Activated CD4-positive, alpha-beta T cell treated with anti-CD3 and anti-CD28 coated beads for 4 hours (primary cell): Measurements from ENCODE around the gene KANSL1L.
A peak's percentile ranks its signal among the peaks of the same experiment; 100 is the strongest.

Source experiments
- DNase-seq, 2 donors: peaks; one replicate each; pipeline ENCODE4 v3.0.0-alpha.2; 2020

Gene KANSL1L

DNA sequence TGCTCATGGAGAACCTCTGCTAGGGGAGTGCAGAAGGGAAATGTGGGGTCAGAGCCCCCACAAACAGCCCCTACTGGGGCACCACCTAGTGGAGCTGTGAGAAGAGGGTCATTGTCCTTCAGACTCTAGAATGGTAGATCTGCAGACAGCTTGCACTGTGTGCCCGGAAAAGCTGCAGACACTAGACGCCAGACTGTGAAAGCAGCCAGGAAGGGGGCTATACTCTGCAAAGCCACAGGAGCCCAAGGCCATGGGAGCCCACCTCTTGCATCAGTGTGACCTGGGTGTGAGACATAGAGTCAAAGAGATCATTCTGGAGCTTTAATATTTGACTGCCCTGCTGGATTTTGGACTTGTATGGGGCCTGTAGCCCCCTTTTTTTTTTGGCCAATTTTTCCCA lies 107.9 kb downstream of the KANSL1L start:
- DNase-seq = no peak

DNA sequence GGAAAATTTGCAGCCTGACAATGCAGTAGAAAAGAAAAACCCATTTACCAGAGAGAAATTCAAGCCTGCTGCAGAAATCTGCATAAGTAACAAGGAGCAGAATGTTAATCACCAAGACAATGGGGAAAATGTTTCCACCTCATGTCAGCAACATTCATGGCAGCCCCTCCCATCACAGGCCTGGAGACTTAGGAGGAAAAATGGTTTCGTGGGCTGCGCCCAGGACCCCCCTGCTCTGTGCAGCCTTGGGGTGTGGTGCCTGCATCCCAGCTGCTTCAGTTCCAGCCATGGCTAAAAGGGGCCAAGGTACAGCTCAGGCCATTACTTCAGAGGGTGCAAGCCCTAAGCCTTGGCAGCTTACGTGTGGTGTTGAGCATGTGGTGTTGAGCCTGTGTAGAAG lies 115.4 kb downstream of the KANSL1L start:
- DNase-seq = no peak

DNA sequence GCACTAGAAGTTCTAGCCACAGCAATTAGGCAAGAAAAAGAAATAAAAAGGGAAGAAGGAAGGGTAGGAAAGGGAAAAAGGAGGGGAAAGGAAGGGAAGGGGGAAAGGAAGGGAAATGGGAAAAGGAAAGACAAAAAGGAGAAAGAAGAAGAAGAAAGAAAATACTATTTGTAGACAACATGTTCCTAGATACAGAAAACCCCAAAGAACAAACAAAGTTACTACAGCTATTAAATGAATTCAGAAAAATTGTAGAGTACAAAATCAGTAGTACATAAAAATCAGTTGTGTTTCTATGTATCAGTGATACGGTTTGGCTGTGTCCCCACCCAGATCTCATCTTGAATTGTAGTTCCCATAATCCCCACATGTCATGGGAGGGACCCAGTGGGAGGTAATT lies 116.5 kb downstream of the KANSL1L start:
- DNase-seq = no peak

DNA sequence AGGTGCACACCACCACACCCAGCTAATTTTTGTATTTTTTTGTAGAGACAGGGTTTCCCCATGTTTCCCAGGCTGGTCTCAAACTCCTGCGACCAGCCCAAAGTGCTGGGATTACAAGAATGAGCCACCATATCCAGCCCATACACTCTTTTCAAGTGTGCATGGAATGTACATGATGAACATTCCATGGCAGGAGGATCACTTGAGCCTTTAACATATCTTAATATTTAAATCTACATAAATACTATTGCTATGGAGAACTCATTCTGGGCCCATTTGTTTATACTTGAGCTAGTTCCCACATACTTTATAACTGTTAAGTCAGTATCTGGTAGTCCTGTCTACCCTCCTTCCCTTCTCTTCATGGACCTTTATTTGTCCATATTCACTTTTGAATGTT lies 120.3 kb downstream of the KANSL1L start:
- no peak for DNase-seq

DNA sequence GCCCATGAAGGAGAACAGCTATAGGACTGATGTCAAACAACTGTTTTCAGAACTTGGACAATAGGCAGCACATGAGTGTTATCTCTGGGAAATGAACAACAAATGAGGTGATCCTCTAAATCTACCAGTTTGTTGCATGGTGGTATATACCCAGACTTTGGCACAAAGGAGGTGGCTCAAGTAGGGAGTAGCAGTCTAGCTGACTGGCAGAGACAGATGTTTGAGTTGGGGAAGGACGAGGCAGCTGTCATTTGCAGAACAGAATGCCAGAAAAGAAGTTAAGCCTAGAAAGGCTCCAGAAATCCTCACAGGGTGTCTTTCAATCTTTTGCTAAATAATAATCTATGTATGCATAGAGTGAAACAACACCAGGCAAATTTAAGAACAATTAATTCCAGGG lies 121.4 kb downstream of the KANSL1L start:
- DNase-seq = no peak

DNA sequence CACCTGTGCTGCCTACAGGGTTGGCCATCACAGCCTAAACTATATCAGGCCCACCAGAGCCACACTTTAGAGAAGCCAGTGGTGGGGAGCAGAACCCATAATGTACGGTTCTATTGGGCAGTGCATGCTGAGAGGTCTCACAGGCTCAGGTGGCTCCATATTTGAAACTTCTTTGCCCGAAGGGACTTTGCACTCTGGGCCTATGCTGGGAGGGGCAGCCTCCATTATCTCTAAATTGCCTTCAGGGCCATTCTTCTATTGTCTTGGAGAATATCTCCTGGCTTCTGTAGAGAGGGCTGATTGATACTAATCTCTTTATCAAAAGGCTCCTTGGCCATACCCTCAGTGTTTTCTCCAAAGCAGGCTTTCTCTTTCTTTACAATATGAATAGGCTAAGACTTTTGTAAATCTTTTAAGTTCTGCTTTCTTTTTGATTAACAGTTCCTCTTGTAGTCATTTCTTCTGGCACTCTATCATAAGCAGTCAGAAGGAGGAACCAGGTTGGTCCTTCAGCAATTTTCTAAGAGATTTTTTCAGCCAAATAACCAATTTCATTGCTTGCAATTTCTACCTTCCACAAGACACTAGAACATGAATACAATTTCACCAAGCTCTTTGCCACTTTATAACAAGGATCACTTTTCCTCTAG lies 124.2 kb downstream of the KANSL1L start:
- no peak for DNase-seq

DNA sequence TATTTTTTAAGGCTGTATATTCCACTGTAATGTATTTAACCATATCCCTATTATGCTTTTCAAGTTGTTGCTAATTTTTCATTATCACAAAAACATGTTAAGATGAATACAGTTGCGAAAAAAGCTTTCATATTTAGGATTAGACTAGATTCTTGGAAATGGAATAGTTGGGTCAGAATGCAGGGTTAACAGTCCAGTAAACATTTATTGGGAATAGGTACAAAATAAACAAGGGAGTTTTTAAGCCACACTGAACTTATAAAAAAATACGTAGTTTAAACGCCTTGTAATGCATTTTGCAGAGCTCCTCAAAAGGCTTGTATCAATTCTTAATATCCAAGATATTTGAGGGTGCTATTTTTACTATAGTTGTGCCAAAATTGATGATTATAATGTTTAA lies 133.1 kb downstream of the KANSL1L start:
- no peak for DNase-seq

DNA sequence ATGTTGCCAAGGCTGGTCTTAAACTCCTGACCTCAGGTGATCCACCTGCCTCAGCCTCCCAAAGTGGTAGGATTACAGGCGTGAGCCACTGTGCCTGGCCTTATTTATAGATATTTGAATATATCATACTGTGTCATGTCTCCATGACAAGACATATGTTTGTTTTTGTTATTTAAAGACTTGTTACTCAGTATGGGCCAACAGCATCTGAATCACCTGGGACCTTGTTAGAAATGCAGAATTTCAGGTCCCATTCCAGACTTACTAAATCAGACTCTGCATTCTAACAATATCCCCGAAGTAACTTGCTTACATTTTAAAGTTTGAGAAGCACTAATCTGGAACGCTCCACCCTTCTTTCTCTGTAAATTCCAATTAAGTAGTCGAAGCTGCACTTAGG lies 135.5 kb downstream of the KANSL1L start:
- DNase-seq = no peak

DNA sequence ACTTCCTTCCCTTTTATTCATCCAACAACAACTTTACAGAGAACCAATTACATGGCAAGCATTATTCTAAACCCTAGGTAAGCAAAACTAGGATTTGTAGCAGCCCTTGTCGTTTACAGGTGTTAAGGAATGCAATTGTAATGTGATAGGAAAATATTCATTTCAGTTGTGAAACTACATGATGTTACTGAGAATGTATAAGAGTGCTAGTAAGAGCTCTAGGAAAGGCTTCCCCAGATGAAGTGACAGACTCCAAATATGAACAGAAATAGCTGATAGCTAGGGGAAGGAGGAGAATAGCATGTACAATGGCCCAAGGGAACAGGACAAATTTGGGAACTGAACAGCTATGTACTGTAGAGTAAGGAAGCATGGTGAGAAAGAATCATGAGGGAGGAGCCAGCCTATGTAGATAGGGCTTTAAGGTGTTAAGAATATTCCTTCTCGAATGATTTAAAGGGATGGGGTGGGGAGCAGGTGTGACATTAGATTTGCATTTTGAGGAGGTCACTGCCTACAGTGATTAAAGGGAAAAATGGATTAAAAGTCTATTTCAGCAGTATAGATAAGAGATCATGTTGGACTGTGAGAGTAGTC lies 137.0 kb downstream of the KANSL1L start:
- DNase-seq = no peak

DNA sequence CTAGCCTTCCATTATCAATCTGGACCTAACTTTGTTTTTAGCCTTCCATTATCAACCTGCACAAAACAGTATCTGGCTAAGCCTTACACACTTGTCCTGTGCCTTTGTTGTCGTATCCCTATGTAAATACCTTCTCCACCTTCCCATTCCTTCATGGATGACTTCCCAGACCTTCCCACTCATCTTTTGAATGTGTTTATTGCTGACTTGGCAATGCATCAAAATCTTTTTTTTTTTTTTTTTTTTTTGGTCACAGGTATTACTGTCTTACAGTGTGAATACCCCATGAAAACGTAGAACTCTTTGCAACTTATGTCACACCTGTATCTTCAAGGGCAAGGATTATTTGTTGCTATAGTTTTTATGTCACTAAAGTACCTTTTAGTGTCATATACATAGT lies 143.0 kb downstream of the KANSL1L start:
- DNase-seq = no peak

DNA sequence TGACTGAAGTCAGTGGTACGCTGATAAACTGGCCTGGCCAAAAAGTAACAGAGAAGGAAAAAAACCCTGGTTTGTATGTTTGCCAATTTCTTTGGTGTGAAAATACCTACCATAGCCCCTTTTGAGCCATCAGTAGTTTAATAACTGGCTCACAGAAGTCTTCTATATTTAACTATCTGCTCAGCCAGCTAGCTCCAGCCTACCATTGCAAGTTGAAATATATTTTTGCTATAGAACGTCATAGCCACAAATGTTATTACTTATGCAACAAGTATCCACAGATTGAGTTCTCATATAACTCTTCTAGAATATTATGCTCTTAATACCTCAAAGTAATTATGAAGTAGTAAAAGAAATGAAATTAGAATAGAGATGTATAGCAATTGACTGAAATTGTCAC lies 143.6 kb downstream of the KANSL1L start:
- DNase-seq = no peak

DNA sequence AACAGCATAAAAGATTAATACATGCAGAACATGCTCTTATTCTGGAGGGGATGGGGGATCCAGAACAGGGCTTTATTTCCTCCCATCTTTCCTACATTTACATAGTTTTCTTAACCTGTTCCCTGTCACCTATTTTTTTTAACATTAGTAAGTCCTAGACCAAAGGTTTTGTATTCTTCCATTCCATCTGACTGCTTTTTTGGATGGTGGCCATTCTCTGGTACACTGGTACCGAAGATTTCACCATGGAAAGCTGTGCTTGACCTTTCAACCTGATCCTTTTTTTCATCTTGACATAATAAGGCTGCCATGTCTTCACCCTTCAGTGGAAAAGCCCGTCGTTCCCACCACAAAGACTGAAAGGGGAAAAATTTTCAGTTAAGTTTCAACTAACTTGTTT lies 148.4 kb downstream of the KANSL1L start:
- no peak for DNase-seq

DNA sequence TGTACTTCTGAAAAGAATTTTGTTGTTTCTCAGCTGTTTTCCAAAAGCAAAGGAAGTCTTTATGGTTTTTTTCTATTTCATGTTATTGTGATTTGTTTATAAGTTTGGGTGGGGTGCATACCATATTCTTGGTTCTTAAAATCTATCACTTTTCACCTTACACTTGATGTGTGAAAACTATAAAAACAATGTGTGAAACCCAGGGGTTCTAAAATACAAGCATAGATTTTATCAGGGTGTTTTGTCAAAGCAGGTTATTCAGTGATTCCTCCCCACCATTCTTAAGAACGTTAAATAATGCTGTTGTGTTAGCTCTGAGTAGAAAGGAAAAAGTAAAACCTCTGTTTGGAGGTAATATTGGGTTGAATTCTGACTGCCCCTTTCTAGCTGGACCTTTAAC lies 151.1 kb downstream of the KANSL1L start:
- DNase-seq = no peak

DNA sequence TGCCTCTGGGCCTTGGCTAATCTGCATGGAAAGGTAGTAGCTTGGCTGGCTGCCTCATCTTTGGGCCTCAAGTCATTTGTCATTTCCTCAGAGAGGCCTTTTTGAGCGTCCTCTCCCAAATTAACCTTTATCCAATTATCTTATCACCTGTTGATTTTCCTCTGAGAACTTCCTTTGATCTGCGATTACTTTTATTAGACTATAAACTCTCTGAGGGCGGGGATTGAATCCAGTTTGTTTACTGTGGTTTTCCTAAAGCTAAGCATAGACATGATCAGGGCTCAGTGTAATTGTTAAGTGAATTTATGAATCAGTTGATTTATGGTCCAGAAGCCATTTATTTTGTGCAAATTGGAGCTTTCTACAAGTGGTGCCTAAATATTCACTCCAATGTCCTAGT lies 161.3 kb downstream of the KANSL1L start:
- no peak for DNase-seq

DNA sequence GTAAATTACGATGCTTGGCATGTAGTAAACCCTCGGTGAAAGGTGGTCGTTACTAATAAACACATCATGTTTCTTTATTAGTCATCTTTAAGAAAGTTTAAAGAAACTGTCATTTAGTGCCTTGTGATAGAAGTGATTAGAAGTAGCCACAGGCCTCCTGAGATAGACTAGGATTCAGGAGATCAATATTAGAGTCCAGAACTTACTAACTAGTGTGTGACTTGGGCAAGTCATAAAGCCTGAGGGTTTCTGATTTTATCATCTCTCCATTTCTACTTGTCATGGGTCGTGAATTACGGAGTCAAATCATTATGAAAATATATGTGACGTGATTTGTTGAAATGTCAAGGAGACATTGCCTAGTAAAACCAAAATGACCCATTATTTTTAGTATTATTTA lies 162.1 kb downstream of the KANSL1L start:
- DNase-seq = no peak

DNA sequence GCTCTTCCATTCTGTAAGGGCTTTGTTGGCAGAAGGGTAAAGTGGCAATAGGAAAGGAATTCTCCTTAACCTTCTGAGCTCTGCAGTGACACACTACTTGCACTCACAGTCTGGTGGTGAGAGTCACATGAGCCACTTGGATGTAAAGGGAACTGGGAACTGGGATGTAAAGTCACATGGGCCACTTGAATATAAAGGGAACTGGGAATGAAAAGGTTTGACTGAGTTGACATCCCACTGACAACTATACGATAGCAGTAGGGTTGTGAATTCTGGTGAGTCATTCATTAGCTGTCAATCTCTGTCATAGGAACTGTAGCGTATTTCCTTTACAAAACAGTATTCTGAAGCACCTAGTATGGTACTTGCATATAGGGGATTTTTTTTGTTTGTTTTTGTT lies 163.3 kb downstream of the KANSL1L start:
- DNase-seq = no peak

DNA sequence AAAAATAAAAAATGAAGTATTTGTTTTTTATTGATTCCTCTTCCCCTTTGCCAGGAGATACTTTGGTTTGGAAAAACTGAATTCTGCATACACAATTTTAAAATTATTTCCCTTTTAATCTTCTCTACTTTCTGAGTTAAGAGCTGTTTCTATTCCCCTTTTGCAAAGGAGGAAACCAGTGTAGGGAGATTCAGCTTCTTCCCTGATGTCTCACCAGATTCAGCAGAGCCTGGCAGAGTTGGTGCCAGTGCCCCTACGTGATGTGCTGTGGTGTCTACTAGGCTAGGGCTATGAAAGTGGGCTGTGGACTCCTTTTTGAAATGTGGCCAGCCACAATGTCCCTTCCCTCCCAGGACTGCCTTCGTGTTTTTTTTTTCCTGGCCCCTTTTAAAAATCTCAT lies 166.3 kb downstream of the KANSL1L start:
- DNase-seq = no peak

DNA sequence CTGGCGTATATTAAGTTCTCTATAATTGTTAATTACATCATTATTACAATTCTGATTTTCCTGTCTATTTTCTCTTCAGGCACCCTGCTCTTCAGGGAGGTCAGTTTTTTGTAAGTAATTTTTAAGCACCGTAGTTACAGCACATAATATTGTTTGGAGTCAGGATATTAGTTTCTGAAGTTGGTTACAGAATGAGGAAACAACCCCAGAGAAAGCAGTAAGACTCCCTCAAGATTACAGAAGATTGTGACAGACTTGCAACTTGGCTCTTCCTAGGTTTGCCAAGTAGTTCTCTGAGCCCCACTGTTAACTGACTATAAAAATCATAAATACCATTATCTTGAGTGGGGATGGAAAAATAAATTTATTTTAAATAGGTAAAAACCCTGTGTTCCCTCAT lies 167.8 kb downstream of the KANSL1L start:
- DNase-seq = no peak

DNA sequence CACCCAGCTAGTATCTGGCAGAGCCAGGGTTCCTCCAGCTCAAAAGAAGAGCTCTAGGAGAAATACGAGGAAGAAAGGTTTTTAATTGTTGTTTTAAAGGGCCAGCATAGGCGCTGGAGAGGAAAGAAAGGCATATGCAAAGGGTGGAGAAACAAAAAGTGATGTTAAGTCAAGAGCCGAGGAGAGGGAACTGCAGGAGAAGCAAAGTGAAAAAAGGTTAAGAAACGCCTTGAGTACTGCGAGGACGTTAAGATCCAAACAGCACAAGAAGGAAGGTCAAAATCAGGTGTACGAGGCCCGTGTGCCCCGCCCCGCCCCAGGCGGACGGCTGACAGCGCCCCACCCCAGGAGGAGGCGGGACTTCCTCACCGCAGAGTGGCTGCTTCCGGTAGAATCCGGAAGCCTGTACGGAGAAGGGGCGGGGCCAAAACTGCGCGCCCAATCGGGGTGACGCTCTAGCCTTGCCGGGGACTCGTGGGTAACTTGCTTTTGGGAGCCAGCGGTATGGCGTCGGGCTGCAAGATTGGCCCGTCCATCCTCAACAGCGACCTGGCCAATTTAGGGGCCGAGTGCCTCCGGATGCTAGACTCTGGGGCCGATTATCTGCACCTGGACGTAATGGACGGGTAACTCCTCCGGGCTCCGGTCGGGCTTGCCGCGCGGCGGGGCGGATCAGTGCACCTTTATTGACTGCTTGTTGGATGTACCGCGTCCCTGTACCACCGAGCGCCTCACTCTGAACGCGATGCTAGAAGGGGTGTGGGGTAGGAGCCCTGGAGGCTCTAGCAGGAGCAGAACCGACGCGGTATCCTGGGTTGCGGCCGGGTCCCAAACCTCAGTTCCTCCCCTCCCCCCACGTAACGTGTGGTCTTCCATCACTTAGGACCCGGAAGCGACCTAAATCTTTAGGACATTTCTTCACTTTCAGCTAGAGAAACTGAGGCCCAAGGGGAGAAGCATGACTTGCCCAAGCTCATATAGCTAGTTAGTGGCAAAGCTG lies 168.8 kb downstream of the KANSL1L start, which contains the start of gene RPE:
Gene RPE (plus strand): TSS at position 481 of the 1,000 bp plus-strand sequence. CDS start 24 bp downstream, at position 505.
- peak; percentile 97 to 98 for DNase-seq

DNA sequence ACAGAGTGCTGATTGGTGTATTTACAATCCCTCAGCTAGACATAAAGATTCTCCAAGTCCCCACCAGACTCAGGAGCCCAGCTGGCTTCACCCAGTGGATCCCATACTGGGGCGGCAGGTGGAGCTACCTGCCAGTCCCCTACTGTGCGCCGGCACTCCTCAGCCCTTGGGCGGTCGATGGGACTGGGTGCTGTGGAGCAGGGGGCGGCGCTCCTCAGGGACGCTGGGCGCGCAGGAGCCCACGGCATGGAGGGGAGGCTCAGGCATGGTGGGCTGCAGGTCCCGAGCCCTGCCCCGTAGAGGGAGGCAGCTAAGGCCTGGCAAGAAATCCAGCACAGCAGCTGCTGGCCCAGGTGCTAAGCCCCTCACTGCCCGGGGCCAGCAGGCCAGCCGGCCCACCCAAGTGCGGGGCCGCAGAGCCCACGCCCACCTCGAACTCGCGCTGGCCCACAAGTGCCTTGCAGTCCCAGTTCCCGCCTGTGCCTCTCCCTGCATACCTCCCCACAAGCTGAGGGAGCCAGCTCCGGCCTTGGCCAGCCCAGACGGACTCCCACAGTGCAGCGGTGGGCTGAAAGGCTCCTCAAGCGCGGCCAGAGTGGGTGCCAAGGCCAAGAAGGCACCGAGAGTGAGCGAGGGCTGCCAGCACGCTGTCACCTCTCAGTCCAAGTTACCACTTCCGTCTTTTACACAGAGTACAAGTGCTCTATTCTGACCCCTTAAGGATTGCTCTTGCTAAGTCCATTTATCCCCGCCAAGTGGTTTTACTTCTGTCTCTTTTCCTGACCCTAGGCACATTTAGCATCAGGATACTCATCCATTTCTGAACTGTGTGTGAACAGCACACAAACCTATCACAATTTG lies 170.5 kb downstream of the KANSL1L start:
- no peak for DNase-seq

DNA sequence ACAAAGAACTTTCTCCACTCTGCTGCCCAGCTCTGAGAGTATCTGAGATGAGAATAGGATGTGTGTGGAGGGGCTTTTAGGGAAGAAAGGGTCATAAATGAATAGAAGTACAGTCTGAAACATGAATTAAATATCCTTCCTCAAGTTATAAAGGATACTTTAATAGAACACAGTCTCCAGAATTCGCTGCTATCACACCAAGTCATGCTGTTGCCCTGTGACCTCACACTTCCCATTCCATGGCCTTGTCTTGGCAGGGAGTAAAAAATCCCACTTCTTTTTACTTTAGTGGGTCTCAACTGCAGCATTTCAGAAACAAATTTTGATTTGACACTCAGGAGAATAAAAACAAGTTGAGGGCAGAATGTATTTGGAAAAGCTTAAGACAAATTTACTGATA lies 172.6 kb downstream of the KANSL1L start:
- no peak for DNase-seq

DNA sequence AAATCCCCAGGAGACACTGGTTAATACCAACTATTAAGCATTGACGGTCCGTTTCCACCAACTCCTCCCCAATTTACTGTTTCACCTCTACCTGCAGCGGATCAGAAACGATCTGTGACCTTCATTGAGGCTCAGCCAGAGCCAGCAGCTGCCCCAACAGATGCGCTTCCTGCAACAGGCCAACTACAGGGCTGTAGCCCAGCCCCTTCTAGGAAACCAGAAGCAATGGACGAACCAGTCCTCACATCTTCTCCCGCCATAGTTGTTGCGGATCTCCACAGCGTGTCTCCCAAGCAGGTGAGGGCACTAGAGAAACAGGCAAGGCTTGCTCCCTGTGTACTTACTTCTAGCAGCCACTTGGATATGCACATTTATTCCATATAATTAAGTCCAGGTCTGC lies 177.2 kb downstream of the KANSL1L start:
- no peak for DNase-seq

DNA sequence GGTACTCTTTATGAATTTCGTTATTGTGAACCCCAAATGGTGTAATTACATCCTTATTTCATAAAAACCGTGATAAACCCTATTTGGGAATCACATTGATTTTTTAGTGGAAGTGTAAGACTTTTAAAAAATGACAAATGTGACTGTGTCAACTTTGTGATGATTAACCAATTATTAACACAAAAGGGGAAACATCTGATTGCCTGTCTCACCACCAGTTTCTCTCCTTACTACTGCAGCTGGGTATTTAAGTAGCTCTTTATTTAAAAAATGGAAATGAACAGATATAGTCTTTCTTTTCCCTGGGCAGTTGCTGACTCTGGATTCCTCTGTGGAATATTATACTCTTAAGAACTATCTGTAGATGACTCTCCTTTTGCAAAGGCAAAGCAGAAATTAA lies 180.4 kb downstream of the KANSL1L start:
- no peak for DNase-seq
